Measurements from ENCODE around the gene GTSF1L.

DNA sequence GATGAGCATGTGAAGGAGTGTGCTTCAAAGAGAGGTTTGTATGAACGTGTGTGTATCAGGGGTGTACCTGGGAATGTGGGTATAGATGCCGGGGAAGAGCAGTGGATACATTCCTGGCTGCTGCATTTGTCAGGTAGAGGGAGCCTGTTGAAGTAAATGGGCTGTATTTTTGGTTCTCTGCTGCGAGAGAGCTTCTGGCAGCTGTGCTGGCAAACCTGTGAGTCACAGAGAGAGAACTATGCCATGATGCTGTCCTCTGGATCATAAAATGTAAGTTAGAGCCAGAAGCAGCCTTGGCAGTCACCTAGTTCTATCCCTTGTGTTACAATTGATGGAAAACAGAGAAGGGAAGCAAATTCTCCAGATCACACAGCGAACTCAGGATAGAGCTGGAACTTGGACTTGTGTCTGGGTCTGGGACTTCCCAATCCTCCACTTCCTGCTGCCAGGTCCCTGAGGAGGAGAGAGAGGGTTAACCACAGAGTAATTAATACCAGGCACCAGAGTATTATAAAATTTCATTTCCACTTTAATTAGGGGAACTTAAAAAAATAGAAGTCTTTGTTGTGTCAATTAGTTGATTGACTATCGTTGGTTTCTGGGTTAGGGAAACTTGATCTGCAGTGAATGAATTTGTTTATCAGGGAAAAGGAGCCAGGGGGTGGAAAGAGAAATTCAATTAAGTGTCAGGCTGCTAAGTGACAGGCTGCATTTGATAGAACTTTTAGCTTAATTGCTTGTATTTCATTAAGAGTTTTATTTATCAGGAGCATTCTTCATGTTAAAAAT is 41.1 kb upstream of the GTSF1L start:
- no peak for TF ChIP-seq EZH2phosphoT487 (IDR thresholded peaks at IDR 0.05; ENCODE audit: insufficient read depth, low read depth)
- TF ChIP-seq EZH2 (IDR thresholded peaks at IDR 0.05; ENCODE audit: insufficient read depth, poor library complexity, severe bottlenecking), result no peak

Measured in GM23248 (cell line).